SKM-1 treated with dmso at 0.1 percent for 144 hours (cell line): ENCODE measurements around the gene GJA10.
A peak's percentile ranks its signal among the peaks of the same experiment; 100 is the strongest.

Experiments
- DNase-seq: peaks from one replicate; lab custom pipeline; 2025; ENCODE audit not compliant: unreplicated experiment; lab: John Stamatoyannopoulos, UW

The GJA10 gene

GRCh38 chr6:89916136-89916920 lies 22.1 kb downstream of the GJA10 start:
- no peak for DNase-seq

- no peak for DNase-seq
Observed at GRCh38 chr6:89917216-89917615, 22.9 kb downstream of the GJA10 start.

DNA sequence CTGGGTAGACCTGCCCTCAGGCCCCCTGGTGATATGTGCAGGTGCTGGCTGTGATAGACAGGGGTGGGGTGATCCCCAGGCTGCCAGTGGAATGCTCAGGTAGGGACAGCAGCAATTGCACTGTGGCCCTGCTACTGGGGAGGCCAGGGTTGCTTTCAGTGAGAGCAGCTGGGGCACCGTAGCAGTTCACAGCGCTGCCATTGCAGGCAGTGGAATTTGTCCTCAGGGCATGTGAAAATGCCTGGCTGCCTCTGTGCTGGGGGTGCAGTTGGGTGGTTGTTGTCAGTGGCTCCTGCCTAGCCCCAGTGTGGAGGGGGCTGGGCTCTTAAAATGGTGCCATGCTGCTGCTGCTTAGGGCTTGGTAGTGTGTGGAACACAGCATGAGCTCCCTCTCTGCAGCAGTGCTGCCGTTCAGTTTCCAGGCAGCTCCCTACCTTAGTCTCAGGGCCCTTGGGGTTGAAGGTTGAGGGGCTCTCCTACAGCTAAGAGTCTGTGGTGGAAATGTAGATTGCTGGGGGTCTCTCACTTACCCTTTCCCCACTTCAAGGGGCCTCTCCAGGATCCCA lies 23.6 kb downstream of the GJA10 start:
- no peak for DNase-seq

DNA sequence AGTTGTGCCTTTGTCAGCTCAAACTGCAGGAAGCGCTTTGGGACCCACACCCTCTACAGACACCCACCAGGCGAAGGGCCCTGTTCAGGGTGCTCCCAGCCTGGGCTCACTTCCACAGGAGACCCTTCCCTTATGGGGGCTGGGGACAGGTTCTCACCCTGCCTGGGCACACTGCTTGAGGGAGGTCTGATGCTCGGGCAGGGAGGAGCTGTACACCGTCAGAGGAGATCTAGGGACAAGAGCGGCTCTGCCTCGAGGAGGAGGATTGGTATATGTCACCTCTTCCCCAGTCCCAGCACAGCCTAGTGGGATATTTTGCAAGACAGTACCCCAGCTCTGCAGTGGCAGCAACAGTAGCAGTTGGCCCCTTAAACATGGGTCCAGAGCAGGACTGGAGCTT lies 26.9 kb downstream of the GJA10 start:
- no peak for DNase-seq

- no peak for DNase-seq
Observed at GRCh38 chr6:89921691-89922090, 27.4 kb downstream of the GJA10 start.

GRCh38 chr6:89924231-89924630 lies 30.0 kb downstream of the GJA10 start:
- DNase-seq = peak; percentile 30

DNA sequence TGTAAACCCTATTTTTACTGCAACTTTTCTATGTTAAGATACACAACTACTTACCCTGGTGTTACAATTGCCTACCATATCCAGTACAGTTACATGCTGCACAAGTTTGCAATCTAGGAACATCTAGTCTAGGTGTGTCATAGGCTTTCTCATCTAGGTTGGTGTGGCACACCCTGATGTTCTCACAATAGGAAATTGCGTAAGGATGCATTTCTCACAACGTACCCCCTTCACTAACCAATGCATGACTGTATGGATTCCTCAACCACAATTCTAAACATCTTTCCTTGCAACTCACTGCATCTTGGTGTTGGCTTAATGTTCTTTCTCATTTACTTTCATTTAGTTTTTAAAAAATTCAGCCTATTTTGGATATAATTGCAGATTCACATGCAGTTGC lies 31.6 kb downstream of the GJA10 start:
- DNase-seq = no peak

GRCh38 chr6:89927264-89927663 lies 33.0 kb downstream of the GJA10 start:
- DNase-seq = no peak

DNA sequence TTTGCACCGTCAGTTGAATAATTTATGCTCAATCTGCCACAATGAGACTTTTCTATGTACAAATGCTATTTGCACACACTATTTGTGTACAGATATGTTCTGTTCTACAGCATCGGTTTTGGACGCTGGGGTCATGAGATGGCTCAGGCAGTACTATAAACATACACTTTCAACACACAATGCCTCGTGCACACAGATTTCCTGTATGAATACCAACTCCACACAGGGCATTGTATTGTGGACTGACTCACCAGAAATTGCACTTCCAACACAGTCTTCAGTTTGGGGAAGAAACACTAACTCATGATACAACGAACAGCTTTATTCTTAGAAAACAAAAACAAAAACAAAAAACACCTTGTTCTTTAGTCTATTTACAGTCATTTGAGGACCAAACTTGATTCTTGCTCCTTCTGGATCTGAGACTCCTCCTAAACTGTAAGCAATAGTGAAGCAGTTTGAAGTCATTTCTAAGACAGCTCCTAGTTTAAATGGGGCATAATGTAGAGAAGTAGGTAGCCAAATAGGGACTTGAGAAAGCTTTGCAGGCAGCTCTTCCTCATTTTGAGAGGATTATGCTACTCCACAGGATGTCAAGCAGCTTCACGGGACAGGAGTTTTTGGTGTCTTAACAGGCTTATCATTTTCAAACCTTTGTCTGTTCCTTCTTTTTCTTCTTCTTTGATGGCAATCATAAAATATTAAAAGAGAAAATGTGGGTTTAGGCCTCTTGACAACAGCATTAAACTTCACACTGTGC lies 33.7 kb downstream of the GJA10 start:
- DNase-seq = peak; percentile 75

GRCh38 chr6:89928604-89929003 lies 34.3 kb downstream of the GJA10 start:
- no peak for DNase-seq

DNA sequence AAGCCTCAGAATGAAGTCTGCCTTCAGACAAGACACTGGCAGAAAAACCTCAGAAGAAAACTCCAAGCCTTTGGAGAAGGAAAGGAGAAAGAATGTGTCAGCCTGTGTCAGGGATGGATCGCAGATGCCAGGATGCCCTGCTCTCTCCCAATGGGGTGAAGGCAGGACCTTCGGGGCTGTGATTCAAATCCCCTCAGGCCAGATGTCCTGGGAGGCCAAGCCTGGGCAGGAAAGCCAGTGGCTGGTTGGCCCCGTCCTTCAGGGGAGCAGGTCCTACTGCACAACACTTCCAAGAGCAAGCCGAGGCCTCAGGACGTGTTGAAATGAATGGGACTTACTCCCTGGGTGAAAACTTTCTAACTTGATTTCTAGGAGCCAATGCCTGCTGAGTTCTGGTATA lies 36.5 kb downstream of the GJA10 start:
- DNase-seq = no peak

- DNase-seq = no peak
Observed at GRCh38 chr6:89932245-89932802, 38.1 kb downstream of the GJA10 start.

DNA sequence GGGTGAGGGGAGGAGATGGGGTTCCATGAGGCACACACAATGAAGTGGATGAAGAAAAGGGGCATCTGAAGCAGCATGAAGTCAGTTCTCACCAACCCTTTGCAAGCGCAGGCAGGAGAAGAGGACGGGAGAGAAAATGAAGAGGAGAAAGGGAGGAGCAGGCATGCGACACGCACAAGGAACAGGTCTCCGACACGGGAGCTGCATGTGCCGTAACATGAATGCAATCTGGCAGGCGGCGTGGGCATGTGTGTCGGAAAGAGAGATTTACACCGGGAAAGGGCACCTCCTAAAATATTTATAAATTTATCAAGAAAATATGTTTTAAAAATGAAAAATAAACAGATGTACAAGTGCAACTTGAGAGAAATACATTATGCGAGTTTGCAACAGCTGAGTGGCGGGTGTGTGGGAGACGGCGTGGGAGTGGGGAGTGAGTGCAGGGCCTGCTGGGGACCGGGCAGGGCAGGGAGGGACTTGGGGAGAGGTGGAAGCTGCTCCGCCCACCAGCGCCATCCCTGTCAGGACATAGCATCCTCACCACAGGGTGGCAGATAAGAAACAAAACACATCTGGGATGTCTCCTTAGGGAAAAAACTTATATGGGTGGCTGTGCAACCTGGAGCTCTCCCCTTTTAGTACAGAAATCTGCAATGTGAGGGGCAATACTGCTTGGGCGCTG lies 40.6 kb downstream of the GJA10 start:
- no peak for DNase-seq

- no peak for DNase-seq
Observed at GRCh38 chr6:89936177-89936576, 41.9 kb downstream of the GJA10 start.

DNA sequence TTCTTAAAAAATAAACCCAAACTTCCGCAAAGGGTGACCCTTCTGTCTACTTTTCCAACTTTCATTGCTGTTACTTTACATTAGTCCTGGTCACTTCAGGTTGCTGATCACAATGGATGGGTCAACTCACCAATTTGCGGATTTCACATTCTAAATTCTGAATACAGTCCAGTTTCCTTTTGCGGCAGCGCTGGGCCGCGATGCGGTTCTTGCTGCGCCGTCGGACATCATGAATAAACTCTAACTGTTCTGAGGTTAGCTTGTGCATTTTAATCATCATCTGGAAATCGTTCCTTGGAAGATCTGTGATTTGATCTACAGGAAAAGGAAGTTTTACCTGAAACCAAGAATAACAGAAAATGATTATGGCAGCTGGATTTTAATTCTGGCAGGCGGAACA lies 43.7 kb downstream of the GJA10 start:
- no peak for DNase-seq

DNA sequence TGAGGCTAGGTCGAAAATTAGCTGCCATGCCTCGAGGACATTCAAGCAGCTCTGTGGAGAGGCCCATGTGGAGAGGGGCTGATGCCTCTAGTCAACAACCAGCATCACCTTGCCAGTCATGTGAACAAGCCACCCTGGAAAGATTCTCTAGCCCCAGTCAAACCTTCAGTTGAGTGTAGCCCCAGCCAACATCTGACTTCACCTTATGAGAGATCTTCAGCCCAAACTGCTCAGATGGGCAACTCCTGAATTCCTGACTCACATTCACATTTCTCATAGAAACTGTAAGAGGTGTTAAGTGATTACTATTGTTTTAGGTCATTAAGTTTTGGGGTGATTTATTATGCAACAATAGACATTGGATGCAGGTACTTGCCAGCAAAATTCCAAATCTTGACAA lies 44.9 kb downstream of the GJA10 start:
- no peak for DNase-seq

DNA sequence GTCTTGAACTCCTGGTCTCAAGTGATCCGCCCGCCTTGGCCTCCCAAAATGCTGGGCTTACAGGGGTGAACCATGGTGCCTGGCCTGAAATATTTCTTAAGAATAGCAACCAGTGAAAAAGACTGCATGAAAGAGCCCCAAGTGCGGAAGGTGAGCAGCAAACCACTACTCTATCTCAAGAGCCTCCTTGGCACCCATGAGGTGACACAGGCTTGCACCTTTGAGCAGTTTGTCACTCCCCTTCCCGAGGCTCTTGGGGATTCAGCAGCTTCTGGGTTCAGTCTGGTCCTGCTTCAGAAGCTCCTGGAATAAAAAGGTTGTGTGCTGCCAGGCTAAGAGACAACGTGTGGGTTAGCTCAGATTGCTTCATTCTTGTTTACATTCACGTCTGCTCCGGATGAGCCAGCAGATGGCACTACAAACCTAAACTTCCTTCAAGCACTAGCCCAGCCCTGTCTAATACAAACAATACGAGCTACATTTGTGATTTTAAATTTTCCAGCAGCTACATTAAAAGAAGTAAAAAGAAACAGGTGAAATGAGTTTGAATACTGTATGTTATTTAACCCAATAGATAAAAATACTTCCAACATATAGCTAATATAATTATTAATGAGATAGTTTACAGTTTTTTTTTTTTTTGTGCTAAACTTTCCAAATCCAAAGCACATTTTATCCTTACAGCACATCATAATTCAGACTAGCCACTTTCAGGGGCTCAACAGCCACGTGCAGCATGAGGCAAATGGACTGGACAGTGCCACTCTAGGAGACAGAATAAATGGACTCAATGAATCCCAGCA lies 46.2 kb downstream of the GJA10 start:
- DNase-seq = peak; percentile 83

- DNase-seq = no peak
Observed at GRCh38 chr6:89941031-89941762, 46.9 kb downstream of the GJA10 start.

DNA sequence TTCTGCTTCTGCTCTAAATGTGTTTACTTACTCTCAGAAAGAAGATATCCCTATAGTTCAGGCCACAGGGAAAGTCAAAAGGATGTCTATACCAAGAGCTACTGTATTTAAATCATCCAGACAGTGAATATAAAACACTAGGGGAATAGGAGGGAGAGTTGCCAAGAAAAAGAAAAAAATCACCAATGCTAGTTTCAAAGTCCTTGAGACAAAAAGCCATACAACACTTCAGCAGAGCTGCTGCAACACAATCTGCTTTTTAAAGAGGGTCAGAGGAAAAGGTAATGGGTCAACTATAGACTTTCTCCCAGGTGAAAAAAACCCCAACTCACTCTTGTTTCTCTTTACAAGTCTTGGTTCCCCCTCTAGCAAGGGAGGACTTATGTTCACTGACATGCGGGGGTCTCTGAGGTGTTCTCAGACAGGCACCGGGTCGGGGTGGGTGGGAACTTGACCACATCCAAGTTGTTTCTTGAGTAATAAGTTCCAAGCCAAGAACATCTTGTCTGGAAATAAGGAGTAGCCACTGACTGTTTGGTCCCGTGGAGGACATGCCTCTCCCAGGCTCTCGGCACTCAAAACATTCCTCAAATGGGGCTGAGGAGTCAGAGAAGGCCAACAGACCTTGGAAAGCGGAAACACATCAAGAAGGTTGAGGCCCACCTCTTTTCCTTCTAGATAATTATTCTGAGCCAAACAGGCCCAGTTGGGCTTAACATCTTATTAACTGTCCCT lies 47.7 kb downstream of the GJA10 start:
- no peak for DNase-seq
